ENCODE measurements around the gene ACTG1.

DNA sequence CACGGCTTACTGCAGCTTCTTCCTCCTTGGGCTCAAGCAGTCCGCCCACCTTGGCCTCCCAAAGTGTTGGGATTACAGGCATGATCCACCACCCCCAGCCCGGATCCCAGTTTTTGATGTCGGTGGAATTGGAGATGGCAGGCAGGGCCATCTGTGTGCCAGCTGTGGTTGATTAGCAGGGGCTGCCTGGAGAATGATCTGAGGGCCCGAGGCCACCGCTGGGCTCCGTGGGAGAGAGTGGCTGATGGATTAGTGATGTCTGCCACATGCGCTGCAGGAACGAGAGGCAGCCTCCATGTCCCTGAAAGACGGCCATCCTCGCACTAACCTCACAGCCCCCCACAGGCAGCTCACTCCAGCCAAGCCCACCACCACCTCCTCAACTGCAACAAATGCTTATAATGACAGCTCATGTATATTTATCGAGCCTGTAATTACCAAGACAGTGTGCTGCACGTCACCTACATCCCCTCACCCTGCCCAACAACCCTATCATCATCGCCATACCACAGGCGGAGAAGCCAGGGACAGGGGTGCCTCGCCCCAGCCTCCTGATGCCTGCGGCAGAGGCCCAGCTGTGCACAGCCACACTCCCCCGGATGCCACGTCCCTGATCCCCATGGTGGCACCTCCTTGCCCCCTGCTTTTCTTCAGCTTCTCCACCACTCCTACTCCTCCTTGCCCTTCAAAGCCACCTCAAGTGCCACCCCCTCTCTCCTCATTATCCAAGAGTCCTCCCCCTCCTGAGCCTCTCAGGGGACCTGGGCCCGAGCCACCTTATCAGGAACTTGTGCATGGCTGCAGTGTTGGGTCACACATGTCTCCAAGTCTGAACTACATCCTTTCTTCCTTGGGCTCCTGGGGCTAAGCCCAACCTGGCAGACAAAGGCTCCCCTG, 33.2 kb downstream of the ACTG1 start:
- TF ChIP-seq EZH2 (IDR thresholded peaks at IDR 0.05; ENCODE audit: borderline replicate concordance, insufficient read depth, low read depth, low read length, poor library complexity, severe bottlenecking): no peak
- TF ChIP-seq, protein P1, sequence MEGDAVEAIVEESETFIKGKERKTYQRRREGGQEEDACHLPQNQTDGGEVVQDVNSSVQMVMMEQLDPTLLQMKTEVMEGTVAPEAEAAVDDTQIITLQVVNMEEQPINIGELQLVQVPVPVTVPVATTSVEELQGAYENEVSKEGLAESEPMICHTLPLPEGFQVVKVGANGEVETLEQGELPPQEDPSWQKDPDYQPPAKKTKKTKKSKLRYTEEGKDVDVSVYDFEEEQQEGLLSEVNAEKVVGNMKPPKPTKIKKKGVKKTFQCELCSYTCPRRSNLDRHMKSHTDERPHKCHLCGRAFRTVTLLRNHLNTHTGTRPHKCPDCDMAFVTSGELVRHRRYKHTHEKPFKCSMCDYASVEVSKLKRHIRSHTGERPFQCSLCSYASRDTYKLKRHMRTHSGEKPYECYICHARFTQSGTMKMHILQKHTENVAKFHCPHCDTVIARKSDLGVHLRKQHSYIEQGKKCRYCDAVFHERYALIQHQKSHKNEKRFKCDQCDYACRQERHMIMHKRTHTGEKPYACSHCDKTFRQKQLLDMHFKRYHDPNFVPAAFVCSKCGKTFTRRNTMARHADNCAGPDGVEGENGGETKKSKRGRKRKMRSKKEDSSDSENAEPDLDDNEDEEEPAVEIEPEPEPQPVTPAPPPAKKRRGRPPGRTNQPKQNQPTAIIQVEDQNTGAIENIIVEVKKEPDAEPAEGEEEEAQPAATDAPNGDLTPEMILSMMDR (IDR thresholded peaks at IDR 0.05): no peak

All from B cell (primary cell).